Stomach (tissue), 9 donors: ENCODE data around the gene DYRK4. TPM values are rescaled to one million over a fixed set of nuclear protein-coding genes. Genes with fewer than 3 reads are reported as not detected.

Experiments used
- DNase-seq, 2 donors: peaks; one replicate each; pipeline versions ENCODE4 v3.0.0 to v3.0.0-alpha.2; 2013 to 2019
- H3K27ac ChIP-seq, 5 donors: fragments of 200-600 bp in 4 of 5; sonication (generic) in 4 of 5; one replicate each; pipeline ENCODE4 v1.5.1; 2013 to 2019; ENCODE audit warnings: mild to moderate bottlenecking in 1 of 5, moderate library complexity in 1 of 5
- H3K27me3 ChIP-seq, 3 donors: fragments of 200-600 bp; sonication (generic); one replicate each; pipeline ENCODE4 v1.5.1; 2017 to 2019; ENCODE audit warnings: mixed run types in 1 of 3
- H3K36me3 ChIP-seq, 4 donors: fragments of 200-600 bp; sonication (generic); 1 replicate in 3 of 4; 2 replicates in 1 of 4; pipeline ENCODE4 v1.5.1; 2016 to 2019
- H3K4me1 ChIP-seq, 4 donors: fragments of 200-600 bp; sonication (generic); one replicate each; pipeline ENCODE4 v1.5.1; 2016 to 2019
- H3K4me3 ChIP-seq, 4 donors: fragments of 200-600 bp; sonication (generic) in 3 of 4; one replicate each; pipeline ENCODE4 v1.5.1; 2016 to 2019; ENCODE audit warnings: mild to moderate bottlenecking in 1 of 4
- H3K9me3 ChIP-seq, 4 donors: fragments of 200-600 bp; sonication (generic); one replicate each; pipeline ENCODE4 v1.5.1; 2016 to 2019
- EP300 ChIP-seq: sonication (generic); formaldehyde crosslinking; IDR thresholded peaks from one replicate; pipeline ENCODE4 v1.6.1; 2017; ENCODE audit warnings: antibody characterized with exemption
- POLR2A ChIP-seq, 4 donors: fragments of 450-650 bp; IDR thresholded peaks; one replicate each; pipeline ENCODE4 v1.6.1; 2016; ENCODE audit warnings: antibody characterized with exemption in 4 of 4, control low read depth in 2 of 4, mild to moderate bottlenecking in 1 of 4, moderate library complexity in 1 of 4
- POLR2AphosphoS5 ChIP-seq, 3 donors: sonication (generic); formaldehyde crosslinking; IDR thresholded peaks; one replicate each; pipeline ENCODE4 v1.6.1; 2016; ENCODE audit warnings: antibody characterized with exemption in 3 of 3
- WGBS, 5 donors: extraction: QIAGEN DNeasy Blood & Tissue Kit in 3 of 5; methylation state at CpG; one replicate each; pipeline versions ENCODE4 v1.1.5 to v1.1.7; 2013 to 2018; 5-methylcytosine and 5-hydroxymethylcytosine counted together
- intact Hi-C: fragments of 100-400 bp; cut with DNase I; formaldehyde crosslinking; loops from one replicate; pipeline ENCODE4 v1.15.1; 2023; ENCODE audit warnings: low total_unique reads
- polyA plus RNA-seq, 3 donors: library from polyadenylated mRNA; stranded (reverse); fragments of 200-250 nt; gene quantifications; one replicate each; pipeline ENCODE4 v1.2.3, GENCODE V29; 2013
- total RNA-seq, 5 donors: library from RNA; depleted of rRNA; stranded (reverse); fragments of >200 nt; gene quantifications; one replicate each; pipeline versions ENCODE4 v1.1.0 to v1.2.3, GENCODE V29; 2014 to 2016
- TF ChIP-seq, protein P1 (sequence below), 7 experiments: fragments of 450-650 bp in 4 of 7; fragments of 200-600 bp in 3 of 7; sonication (generic) in 3 of 7; IDR thresholded peaks; one replicate each; pipeline ENCODE4 v1.5.1; 2016 to 2019; ENCODE audit warnings: antibody characterized with exemption in 7 of 7, control low read depth in 2 of 7, mild to moderate bottlenecking in 1 of 7
- donor health status: healthy with polysubstance abuse.
- donor health status: Bipolar disorder and iron deficiency.
- donor health status: healthy.

DYRK4 gene
- total and polyA plus RNA-seq, 8 donors = 16.5 to 41.0 (median 29.0) TPM; not detected in 1

DNA sequence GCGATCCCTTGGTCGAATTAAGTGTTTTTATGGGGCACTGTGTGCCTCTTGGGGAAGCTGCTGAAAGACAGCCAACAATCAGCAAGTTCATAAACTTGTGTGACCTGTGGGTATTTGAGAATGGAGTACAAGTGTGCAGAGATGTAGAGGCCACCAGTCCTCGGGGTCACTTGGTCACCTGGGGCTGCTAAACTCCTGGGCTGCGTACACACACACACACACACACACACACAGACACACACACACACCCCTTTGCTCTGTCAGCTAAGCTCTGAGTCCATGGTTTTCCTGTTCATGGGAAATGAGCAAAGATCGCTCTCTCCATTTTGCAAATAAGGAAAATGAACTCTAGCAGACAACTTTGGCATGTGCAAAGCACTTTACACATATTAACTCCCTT, 24.5 kb downstream of the DYRK4 start:
- DNase-seq = no peak
- H3K4me1 ChIP-seq = peaks cover 0 to 2% (median 0%) of the 10 kb centered on the region in 4 donors
- TF ChIP-seq, protein P1, sequence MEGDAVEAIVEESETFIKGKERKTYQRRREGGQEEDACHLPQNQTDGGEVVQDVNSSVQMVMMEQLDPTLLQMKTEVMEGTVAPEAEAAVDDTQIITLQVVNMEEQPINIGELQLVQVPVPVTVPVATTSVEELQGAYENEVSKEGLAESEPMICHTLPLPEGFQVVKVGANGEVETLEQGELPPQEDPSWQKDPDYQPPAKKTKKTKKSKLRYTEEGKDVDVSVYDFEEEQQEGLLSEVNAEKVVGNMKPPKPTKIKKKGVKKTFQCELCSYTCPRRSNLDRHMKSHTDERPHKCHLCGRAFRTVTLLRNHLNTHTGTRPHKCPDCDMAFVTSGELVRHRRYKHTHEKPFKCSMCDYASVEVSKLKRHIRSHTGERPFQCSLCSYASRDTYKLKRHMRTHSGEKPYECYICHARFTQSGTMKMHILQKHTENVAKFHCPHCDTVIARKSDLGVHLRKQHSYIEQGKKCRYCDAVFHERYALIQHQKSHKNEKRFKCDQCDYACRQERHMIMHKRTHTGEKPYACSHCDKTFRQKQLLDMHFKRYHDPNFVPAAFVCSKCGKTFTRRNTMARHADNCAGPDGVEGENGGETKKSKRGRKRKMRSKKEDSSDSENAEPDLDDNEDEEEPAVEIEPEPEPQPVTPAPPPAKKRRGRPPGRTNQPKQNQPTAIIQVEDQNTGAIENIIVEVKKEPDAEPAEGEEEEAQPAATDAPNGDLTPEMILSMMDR (IDR thresholded peaks at IDR 0.05) = no peak
- TF ChIP-seq POLR2AphosphoS5 (IDR thresholded peaks at IDR 0.05) (no peak), POLR2A (IDR thresholded peaks at IDR 0.05) (no peak), EP300 (no peak)
- peaks cover 0 to 14% (median 0%) of the 10 kb centered on the region in 3 donors for H3K27me3 ChIP-seq
- intact Hi-C loops = no loop called here
- H3K9me3 ChIP-seq = no peaks in the 10 kb centered on the region
- no peaks in the 10 kb centered on the region for H3K36me3 ChIP-seq
- no peak overlapping the region for H3K27ac ChIP-seq
- WGBS, 5 donors = 41 to 53% (median 48%) methylated on average over 5 of the region's 5 CpGs
- H3K4me3 ChIP-seq = no peak overlapping the region

DNA sequence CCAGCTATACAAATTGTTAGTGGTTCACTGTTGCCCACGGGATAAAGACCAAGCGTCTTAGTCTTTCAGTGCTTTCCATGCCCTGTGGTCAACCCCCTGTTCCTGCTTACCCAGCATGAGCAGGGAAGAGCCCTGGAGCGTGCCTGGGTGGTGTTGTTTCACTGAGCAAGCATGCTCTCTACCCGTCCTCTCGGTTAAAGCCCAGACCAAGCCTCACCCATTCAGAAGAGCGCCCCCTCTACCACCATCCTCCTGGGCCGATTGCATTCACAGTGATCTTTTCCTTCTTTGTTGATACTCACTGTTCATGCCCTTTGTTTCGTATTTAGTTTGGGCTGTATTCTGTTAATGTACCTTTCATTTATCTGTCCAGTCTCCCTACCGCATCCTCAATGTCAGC, 25.1 kb downstream of the DYRK4 start:
- no peak for DNase-seq
- Histone ChIP-seq H3K4me3 (no peak overlapping the region), H3K27ac (no peak overlapping the region), H3K9me3 (no peaks in the 10 kb centered on the region), H3K36me3 (no peaks in the 10 kb centered on the region), H3K4me1 (peaks cover 0 to 5% (median 0%) of the 10 kb centered on the region in 4 donors), H3K27me3 (peaks cover 0 to 14% (median 0%) of the 10 kb centered on the region in 3 donors)
- intact Hi-C loops = no loop called here
- WGBS, 5 donors = 55 to 67% (median 61%) methylated on average over 9 of the region's 9 CpGs
- TF ChIP-seq POLR2A (IDR thresholded peaks at IDR 0.05) (no peak), EP300 (no peak), POLR2AphosphoS5 (IDR thresholded peaks at IDR 0.05) (no peak)
- TF ChIP-seq, protein P1 (IDR thresholded peaks at IDR 0.05) = no peak

DNA sequence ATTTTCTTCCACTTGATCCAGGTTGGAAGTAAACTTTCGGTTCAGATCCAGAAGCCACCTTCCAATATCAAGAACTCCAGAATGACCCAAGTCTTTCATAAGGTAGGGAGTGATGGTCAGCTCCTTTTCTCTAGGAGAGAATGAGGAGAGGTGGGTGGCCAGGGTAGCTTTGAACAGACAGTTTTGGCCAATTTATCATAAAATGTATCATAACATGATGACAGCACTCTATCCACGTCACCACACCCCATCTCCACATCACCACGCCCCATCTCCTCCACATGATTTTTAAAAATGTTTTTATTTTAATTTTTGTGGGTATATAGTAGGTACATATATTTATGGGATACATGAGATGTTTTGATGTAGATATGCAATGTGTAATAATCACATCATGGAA, 26.9 kb downstream of the DYRK4 start:
- 89 to 96% (median 94%) methylated on average over 3 of the region's 3 CpGs for WGBS, 5 donors
- intact Hi-C loops = no loop called here
- no peaks in the 10 kb centered on the region for H3K9me3 ChIP-seq
- peaks cover 0 to 9% (median 0%) of the 10 kb centered on the region in 3 donors for H3K27me3 ChIP-seq
- H3K4me3 ChIP-seq = no peak overlapping the region
- no peak overlapping the region for H3K27ac ChIP-seq
- H3K4me1 ChIP-seq = peaks cover 0 to 5% (median 0%) of the 10 kb centered on the region in 4 donors
- no peak for TF ChIP-seq POLR2AphosphoS5 (IDR thresholded peaks at IDR 0.05)
- no peak for TF ChIP-seq POLR2A (IDR thresholded peaks at IDR 0.05)
- TF ChIP-seq EP300 = no peak
- TF ChIP-seq, protein P1 (IDR thresholded peaks at IDR 0.05) = no peak
- DNase-seq = no peak
- no peaks in the 10 kb centered on the region for H3K36me3 ChIP-seq

DNA sequence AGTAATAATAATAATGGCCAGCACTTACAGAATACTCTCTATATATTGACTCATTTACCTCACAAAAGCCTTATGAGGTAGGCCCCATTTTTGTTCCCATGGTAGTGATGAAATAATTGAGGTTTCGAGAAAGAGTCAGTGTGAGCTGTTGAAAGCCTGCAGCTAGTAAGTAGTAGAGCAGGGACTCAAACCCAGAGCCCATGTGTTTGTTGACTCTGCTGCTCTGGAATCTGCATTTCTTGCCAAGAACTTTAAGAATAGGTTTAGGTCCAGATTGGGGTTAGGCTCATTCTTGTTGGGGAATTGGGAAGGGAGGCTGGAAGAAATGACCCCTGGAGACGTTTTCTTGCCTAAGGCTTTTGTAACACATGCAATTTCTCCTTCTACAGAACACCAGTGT, 27.9 kb downstream of the DYRK4 start:
- Histone ChIP-seq H3K27ac (no peak overlapping the region), H3K9me3 (no peaks in the 10 kb centered on the region), H3K4me3 (no peak overlapping the region), H3K4me1 (peaks cover 0 to 5% (median 0%) of the 10 kb centered on the region in 4 donors), H3K27me3 (peaks cover 0 to 5% (median 0%) of the 10 kb centered on the region in 3 donors), H3K36me3 (no peaks in the 10 kb centered on the region)
- intact Hi-C loops = no loop called here
- WGBS, 5 donors = 27 to 77% (median 64%) methylated on average over 2 of the region's 2 CpGs
- no peak for DNase-seq
- TF ChIP-seq POLR2A (IDR thresholded peaks at IDR 0.05) = no peak
- TF ChIP-seq POLR2AphosphoS5 (IDR thresholded peaks at IDR 0.05) = no peak
- no peak for TF ChIP-seq EP300
- TF ChIP-seq, protein P1 (IDR thresholded peaks at IDR 0.05) = no peak
